Fibroblast of gingiva (primary cell): Measurements from ENCODE around the gene CCR3.

Source experiments
- DNase-seq: peaks from one replicate; pipeline ENCODE4 v3.0.0-alpha.2; 2011; ENCODE audit warnings: low read depth

CCR3 gene

DNA sequence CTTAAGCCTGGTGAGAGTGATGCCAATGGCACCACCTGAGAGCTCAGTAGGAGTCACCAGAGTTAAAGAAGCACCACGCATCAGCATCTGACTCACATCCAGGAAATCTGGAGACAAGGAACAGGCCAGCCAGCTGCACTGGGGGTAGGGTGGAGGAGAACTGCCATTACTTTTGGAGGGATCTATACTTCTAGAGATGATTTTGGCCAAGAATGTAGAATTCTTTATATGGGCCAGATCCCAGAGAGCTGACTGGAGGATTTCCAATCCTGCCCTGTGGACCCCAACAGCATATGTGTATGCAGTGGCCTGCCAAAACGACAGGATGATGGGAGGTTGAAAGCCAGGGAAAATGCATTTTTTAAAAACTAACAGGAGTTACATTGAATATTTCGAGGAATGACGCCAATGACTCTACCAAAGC is 29.8 kb downstream of the CCR3 start:
- no peak for DNase-seq

DNA sequence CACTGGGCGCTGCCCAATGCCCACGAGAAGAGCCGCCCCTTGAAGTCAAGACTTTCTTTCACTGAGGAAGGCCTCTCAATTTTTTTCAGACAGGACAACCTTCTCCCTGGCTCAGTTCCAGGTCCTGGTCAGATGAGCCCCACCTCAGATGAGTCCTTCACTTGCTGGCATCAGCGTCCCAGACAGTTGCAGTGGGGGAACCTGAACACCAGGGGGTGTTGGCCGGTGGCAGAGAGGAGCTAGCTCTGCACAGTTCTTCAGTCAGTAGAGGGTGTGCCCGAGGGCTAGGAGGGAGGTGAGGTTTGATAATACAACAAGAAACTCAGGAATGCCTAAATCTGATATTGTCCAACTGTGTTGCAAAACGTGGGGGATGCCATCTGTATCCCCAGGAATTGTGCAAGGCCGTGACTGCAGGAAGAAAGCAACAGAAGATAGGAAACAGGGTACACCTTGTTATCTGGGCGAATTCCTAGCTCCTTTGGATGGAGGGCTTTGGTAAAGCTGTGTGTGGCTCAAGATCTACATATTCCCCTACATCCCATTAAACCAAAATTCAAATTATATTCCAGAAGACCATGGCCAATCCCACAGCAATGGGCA is 34.3 kb downstream of the CCR3 start:
- DNase-seq, result no peak

DNA sequence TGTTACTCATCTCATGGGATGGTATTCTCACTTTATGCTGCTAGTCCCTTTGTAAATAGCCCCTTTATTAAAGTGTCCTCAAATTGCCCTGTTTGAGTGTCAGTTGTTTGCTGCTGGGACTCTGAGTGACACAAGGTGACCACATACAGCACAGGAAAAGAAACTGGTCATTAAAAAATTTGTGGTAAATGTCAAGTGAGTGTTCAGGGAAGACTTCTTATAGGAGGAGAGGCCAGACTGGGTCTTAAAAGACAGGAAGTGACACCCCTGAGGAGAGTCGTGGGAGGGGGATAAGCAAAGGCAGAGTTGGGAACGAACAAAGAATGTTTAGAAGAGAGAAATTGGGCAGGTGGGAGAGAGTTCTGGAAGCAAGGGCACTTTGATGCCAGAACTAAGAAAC is 35.2 kb downstream of the CCR3 start:
- DNase-seq, result no peak

DNA sequence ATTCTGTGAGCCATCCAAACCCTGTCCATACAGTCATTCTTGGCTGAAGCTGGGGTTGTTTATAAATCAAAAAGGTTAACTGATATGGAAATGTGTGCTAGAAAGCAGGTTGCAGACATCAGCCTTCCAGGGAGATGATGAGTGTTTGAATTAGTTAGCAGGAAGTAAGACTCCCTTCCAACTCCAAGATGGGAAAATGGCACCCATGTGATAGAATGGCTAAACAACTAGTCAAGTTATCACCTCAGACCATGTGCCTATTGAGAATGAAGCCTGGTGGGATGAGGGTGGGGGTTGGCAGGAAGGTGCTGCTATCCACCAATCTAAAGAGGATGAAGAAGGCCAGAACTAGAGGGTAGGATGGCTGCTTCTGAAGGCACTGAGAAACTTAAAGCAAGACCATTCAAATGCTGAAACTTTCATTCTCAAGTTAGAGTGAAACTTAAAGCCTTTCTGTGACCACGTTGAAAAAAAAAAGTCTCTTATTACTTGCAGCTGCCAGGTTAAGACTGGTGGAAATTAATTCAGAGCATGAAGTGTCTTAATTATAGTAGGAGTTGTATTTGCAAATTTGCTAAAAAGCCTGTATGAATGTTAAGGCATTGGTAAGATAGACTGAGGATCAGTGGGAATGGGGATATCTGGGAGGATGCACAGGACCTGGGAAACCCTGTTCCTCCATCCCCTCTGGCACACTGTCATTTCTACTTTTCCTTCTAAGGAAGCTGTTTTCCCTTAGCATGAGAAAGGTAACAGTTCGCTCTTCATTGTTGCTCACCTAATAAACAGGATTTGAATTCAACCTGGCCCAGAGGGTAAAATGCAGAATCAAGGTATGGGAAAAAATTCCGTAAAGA is 36.8 kb downstream of the CCR3 start:
- no peak for DNase-seq

DNA sequence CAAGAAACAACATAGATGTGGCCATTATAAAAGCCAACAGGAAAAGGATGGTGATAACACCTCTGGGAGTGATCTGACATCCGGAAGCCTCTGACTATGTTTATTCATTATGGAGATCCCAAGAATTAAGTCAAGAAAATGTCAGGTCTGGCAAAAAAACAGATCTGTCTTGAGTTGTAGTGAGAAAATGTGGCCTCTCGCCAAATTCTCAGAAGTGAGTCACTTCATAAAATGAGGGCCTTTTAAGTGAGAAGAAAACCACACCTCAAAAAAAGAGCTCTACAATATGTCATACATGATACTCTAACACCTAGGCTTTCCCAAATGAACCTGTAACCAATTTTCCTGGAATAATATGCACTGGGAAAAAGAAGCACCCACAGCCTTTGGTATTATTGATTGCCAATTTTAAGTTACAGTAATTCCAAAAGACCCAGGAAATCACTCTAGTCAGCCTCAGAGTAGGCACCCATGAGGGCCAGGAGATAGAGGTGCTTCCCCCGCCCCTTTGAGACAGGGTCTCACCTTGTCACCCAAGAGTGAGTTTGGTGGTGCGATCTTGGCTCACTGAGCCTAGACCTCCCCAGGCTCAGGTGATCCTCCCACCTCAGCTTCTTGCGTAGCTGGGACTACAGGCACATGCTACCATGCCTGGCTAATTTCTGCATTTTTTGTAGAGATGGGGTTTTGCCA is 38.0 kb downstream of the CCR3 start:
- DNase-seq, result no peak

DNA sequence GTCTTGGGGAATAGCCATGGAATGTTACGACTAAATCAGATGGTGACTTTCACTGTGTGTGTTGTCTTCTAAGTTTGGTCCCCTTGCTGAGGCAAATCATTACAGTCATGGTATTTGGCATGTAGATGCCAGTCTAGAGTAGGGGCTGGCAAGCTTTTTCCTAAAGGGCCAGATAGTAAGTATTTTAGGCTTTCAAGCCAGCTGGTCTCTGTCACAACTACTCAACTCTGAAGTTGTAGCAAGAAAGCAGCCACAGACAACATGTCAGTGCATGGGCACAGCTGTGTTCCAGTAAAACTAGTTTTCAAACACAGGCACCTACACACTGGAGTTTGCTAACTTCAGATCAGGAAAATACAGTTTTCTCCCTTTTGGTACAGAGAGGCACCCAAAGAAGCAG is 39.3 kb downstream of the CCR3 start:
- DNase-seq, result no peak

DNA sequence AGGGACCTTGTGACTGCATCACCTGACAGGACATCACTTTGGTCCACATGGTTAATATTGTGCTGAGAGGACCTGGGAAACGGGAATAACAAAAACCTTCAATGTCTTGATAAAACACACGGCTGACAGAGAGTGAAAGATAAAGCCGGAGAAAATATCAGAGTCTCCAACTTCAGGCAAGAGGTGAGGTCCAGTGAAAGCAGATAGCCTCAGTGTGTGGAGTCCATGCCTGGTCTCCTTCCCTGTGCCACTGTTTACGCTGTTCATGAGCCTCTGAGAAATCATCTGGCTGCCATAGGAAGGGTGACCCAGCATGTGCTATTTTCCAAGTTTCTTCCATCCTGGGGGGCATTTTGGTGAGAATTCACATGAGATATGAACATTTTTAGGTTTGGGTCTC is 39.8 kb downstream of the CCR3 start:
- DNase-seq, result no peak

DNA sequence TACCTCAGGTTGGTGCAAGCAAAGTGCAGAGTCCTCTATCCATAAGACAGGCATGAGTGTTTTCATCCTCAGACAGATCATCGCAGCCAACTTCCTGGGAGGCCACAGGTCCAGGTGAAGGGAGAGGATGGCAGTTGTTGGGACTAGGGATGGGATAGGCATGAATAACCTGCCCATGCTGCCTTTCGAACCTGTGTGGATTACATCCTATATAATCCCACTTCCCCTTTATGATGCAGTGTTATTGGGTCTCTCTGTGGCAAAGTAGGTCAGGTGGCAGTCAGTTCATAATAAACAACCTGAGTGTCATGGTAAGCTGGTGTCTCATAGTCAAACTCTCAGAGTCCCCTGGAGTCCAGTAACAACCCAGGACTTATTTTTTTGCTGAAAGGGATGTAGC is 40.4 kb downstream of the CCR3 start:
- no peak for DNase-seq

DNA sequence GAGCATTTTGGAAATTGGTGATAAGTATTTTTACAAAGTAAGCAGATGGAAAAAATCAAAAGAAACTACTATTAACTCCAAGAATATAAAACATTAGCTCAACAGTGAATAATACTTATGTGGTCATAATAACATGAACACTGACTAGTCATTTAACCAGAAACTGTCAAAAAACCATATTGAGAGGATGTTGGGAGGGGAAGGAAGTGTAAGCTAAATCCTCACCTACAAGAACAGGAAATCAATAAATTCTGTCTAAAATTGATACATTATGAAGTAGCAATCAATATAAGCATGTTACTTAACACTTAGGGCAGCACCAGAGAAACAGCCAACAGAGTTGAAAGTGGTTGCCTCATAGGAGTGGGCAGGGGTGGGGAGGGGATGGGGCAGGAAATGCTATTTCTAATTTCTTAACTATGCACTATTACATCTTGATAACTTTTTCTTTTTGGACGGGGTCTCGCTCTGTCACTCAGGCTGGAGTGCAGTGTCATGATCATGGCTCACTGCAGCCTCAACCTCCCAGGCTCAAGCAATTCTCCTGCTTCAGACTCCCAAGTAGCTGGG is 41.7 kb downstream of the CCR3 start:
- no peak for DNase-seq

DNA sequence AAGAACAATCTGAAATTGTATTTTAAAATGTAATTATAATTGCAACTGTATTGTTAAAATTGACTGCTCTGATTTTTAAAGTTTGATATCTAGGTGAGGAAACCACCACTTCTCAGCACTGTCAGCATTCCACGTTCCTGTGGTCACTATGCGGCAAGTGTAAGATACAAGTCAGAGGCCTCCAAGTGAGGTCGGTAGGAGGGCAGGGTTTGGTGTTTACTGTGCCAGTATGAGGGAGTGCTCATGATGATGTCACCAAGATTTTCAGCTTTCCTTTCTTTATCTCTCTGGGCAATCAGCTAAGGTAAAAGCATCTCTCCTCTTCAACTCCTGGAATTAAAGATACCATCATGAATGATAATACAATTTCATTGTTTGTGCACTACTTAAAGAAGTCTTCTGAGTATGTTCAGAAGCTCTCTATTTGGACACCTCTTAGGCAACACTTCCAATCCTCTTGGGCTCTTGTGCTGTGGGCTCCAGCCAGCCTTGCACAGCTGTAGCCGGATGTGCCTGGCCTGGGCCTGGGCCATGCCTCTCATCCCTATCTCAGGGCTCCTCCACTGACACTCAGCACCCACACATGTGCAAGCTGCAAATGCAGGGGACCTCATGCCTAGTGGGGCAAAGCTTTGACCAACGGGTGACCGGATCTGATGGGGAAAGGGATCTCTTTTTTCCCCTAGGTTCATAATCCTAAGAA is 42.9 kb downstream of the CCR3 start:
- DNase-seq, result no peak

DNA sequence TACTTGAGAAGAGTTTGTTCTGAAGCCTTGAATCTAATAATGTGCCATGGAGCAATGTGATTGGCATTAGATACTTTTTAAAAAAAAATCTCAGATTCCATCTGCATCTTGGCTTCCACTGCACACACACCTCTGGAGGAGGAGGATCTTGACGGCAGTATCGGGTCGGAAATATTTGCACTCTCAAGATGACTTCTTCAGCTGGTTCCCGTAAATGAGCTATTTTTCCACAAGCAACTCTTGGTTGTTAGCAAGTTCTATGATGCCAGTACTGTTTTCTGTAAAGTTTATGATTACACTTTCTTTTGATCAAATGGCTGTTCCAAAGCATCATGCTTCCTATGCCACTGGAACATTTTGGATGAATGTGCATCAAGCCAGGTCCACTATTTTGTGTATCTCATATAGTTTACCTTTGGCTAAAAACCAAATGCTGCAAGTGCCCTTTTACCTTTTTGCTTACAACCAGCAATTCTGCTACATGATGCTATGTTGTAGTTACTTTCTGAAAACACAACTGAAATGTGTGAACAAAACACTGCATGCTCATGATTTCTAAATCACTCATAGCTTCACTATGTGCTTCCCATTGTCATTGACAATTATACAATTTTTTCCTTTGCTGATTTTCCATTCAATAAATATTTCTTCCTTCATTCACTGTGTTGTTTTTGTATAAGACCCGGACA is 43.8 kb downstream of the CCR3 start:
- no peak for DNase-seq

DNA sequence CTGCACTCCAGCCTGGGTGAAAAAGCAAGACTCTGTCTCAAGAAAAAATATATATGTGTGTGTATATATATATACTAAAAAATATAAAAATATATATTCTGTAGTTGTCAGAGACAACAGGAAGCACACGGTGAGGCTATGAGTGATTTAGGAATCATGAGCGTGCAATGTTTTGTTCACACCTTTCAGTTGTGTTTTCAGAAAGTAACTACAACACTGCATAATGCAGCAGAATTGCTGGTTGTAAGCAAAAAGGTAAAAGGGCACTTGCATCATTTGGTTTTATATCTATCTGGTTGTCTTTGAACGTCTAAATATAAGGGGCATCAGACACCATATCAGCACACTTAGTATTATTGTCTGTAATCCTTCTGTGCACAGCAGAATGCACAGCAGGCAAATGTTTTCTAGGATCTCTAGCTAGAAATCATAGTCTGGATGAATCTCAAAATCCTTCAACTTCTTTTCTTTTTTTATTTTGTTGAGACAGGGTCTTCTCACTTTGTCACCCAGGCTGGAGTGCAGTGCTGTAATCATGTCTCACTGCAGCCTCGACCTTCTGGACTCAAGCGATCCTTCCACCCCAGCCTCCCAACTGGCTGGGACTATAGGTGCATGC is 44.8 kb downstream of the CCR3 start:
- DNase-seq, result no peak

DNA sequence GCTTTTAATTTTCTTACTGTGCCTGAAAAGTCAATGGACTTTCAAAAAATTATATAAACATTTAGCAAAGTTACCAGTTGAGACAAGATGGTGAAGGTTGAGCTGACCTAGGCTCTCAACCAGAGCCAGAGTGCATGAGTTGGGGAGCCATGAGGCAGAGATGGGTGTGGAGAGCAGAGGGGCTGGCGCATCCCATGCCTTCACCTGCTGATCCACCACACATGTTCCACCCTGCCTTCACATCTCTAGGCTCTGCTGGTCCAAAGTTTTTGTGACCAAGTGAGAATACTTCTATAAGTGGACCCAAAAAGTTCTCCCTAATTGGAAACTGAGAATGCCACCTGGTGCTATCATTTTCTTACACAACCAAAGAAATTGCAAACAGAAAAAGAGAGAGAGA is 47.3 kb downstream of the CCR3 start:
- DNase-seq, result no peak

DNA sequence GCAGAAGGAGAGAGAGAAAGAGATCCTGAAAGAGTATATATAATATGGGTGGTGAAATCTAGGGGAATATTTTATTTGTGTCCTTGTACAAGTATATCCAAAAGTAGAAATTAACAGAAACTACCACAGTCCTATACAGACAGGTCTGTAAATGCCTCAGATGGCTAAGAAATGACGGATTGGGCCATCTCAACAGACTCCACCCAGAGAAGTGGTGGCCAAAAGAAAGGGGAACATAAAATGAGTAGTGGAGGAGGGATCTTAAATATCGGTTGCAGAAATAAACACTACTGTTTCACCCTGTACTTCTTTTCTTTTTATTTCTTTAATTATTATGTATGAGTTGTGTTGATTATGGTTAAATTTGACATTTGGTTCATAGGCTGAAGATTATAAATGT is 47.7 kb downstream of the CCR3 start:
- DNase-seq, result no peak

DNA sequence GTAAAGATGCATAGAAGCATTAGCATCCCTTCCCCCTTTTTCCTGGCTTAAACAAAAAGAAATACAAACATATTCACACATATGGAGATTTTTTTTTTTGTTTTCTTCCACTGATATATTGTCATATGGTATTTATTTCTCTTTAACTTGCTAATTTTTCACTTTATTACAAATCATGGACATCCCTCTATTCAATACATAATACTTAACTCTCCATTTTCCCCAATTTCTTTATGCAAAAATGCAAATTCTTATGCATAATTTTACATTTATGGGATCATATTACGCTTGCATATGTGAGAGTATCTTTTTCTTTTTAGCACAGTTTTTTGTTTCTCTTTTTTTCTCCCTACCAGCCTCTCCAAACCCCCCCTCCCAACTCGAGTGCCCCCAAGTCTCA is 48.8 kb downstream of the CCR3 start:
- no peak for DNase-seq

DNA sequence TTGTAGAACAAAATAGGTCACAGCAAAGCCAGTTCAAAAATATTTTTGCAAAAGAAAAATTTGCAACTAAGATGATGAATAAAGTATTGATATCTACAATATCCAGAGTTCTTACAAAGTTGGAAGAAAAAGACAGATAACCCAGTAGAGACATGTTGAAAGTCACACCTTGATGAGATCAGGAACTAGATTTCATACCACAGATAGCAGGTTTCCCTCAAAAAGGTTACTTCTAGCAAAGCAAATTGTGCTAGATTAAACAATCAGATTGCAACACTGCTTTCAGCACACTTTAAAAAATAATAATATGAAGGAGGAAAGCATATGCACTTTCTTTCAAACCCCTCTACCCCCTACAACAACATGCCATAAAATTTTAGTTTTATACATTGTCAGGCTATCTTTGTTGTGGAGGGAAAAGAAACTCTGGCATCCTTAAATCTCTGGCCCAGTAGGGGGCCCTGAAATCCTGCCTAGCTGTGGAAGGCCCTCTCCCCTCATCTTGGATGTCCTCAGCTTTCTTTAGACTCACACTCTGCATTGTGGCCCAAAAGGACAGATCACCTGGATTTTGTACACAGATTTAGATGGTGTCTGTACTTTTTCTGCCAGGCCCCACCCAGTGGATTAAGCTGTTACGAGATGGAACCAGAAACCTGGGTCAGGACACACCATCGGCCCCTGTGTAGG is 50.9 kb downstream of the CCR3 start:
- DNase-seq, result no peak

DNA sequence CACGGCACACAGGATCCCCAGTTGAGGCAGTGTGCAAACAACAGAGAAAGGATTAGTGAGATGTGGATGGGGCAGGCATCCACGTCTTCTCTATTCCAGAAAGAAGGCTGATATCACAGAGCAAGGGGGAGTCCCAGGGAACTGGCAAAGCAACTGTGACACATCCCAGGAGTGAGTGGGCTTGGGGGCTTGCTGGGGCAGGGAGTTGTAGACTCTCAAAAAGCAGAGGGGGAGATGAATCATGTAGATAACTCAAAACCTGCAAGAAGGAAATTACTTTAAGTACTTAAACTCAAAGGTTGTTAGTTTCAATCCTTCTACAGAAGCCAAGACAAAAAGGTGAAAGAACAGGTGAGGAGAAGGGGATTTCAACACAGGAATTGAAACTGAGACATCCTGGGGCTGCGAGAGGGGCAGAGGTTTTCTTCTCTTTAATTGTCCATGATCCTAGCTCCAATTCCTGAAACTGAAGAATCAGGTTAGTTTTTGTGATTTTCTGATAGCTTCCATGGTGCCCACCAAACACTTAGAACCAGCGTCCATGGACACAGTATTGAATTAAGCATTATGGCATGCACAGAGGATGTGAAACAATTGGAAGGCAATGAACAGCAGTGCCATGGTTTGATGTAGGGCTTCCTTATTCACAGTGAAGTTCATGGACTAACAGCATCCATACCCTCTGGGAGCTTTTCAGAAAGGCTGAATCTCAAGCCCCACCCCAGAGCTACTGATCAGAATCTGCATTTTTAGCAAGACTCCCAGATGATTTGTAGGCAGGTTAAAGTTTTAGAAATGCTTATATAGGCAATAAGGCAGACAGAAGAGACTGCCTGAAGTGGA is 52.0 kb downstream of the CCR3 start:
- DNase-seq, result no peak

DNA sequence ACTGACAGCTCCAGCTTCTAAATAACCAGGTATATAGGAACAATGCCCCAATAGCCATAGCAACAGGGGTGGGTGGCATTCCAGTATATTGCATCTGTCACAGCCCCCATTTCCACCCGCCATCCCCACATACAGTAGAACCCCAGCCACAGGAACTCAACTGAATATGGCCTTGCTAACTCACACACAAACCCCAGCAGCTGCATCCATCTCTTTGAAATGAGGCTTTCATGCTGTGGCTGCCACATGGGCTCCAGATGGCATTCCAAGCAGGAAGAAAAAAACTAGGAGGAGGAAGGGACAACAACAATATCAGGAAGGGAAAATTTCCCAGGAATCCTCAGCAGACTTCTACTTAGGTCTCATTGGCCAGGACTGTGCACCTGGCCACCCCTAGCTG is 54.6 kb downstream of the CCR3 start:
- DNase-seq, result no peak

DNA sequence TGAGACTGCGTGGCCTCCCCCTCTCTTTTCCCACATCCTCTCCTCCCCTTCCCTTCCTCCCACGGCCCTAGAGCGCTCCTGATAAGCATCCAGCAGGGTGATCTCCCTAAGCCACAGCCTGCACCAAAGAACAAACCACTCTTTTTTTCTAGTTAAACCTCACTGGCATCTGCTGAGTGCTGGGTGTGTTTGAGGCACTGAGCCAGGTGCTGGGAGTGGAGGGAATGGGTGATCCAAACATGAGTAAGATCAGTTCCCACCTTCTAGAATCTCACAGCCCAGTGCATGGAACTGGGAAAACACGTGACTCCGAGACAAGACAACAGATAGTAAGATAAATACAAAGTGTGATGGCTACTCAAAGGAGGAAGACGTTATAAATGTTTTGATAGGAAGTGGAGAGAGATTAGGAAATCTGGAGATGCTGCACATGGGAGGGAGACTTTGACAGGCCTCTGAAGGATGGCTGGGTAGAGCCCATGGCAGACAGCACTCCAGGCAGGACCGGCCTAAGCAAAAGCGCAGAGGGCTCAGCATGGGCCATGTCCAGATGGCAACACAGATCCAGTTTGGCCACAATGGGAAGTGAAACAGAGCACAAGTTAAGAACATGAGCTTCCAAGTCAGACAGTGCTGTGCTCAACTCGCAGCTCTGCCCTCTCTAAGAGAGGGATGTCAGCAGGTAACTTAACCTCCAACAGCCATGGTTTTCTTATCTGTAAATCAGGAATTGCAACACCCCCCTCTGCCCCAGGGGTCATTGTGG is 55.6 kb downstream of the CCR3 start:
- no peak for DNase-seq
